Tibial artery (tissue), 4 donors: ENCODE data around the gene TBC1D2B.

Experiments
- DNase-seq, 2 donors: peaks; one replicate each; pipeline ENCODE4 v3.0.0-alpha.2; 2019
- H3K27ac ChIP-seq, 2 donors: fragments of 200-600 bp; sonication (generic) in 1 of 2; 1 replicate in 1 of 2; 2 replicates in 1 of 2; pipeline ENCODE4 v1.5.1; 2018 to 2019; ENCODE audit warnings: mild to moderate bottlenecking in 1 of 2
- H3K27me3 ChIP-seq, 2 donors: fragments of 200-600 bp; sonication (generic) in 1 of 2; one replicate each; pipeline versions ENCODE4 v1.5.1 to v1.6.0; 2016 to 2019
- H3K36me3 ChIP-seq, 3 donors: fragments of 200-600 bp; sonication (generic) in 2 of 3; one replicate each; pipeline ENCODE4 v1.5.1; 2016 to 2019; ENCODE audit warnings: mild to moderate bottlenecking in 2 of 3
- H3K4me1 ChIP-seq, 4 donors: fragments of 200-600 bp; sonication (generic) in 2 of 4; 1 replicate in 3 of 4; 2 replicates in 1 of 4; pipeline ENCODE4 v1.5.1; 2016 to 2019
- H3K4me3 ChIP-seq, 2 donors: fragments of 200-600 bp; sonication (generic) in 1 of 2; 1 replicate in 1 of 2; 2 replicates in 1 of 2; pipeline ENCODE4 v1.5.1; 2018 to 2019; ENCODE audit warnings: mild to moderate bottlenecking in 2 of 2
- H3K9me3 ChIP-seq, 3 donors: fragments of 200-600 bp; sonication (generic) in 1 of 3; one replicate each; pipeline ENCODE4 v1.5.1; 2016 to 2019
- intact Hi-C: fragments of 100-400 bp; cut with DNase I; formaldehyde crosslinking; loops from one replicate; pipeline ENCODE4 v1.15.0; 2023; ENCODE audit warnings: low total_unique reads
- TF ChIP-seq, protein P1 (sequence below), 2 experiments: fragments of 200-600 bp in 1 of 2; fragments of 450-650 bp in 1 of 2; IDR thresholded peaks; one replicate each; pipeline ENCODE4 v1.5.1; 2017 to 2019; ENCODE audit warnings: antibody characterized with exemption in 2 of 2, mild to moderate bottlenecking in 1 of 2, moderate library complexity in 1 of 2

Gene TBC1D2B

DNA sequence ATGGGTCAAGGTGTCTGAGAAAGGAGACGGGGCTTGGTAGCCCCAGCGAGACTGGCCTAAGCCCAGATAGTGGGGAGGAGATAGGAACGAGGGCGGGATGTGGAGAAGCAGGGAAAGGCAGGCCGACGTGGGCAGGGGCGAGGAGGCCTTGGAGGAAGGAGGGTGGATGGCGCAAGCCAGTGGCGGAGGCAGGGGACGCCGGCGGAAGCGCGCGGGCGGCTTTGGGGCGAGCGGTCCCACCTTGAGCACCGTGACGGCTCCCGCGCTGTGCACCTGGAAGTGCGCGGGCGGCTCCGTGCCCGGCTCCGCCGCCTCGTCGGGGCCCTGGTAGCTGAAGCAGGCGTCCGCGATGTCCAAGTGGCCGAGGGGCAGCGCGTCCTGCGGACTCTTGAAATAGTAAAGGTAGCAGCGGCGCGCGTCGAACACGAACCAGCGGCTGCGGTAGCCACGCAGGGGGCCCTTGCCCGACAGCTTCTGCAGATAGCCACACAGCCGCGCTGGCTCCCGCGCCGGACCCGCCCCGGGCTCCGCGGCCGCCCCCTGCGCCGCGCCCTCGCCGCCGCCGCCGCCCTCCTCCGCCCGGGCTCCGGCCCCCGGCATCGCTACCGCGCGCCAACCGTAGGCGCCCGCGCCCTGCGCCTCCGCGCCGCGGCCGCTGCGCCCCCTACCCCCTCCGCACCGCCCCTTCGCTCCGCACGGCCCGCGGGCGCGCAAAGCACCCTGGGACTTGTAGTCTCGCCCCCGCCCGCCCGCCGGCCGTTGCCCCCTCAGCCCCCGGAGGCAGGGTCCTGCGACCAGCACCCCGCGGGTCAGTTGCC, at the start of gene TBC1D2B:
TBC1D2B (minus strand) TSS at position 659 of the 818 bp plus-strand sequence; CDS start at position 600, 59 bp downstream.
- Histone ChIP-seq H3K4me1 (peaks cover 0 to 50% (median 35%) of the 10 kb centered on the region in 4 donors), H3K27me3 (no peaks in the 10 kb centered on the region), H3K9me3 (no peaks in the 10 kb centered on the region), H3K4me3 (peak within 1 kb of the TSS; percentile 67 to 97), H3K36me3 (no peaks in the 10 kb centered on the region), H3K27ac (peak within 1 kb of the TSS; percentile 82 to 95)
- peak; percentile 55 to 83 for DNase-seq
- intact Hi-C loops: loop anchor here (5.0 kb wide), 1 partner anchor 85 kb away; no protein-coding TSS in a partner anchor
- TF ChIP-seq, protein P1, sequence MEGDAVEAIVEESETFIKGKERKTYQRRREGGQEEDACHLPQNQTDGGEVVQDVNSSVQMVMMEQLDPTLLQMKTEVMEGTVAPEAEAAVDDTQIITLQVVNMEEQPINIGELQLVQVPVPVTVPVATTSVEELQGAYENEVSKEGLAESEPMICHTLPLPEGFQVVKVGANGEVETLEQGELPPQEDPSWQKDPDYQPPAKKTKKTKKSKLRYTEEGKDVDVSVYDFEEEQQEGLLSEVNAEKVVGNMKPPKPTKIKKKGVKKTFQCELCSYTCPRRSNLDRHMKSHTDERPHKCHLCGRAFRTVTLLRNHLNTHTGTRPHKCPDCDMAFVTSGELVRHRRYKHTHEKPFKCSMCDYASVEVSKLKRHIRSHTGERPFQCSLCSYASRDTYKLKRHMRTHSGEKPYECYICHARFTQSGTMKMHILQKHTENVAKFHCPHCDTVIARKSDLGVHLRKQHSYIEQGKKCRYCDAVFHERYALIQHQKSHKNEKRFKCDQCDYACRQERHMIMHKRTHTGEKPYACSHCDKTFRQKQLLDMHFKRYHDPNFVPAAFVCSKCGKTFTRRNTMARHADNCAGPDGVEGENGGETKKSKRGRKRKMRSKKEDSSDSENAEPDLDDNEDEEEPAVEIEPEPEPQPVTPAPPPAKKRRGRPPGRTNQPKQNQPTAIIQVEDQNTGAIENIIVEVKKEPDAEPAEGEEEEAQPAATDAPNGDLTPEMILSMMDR (IDR thresholded peaks at IDR 0.05): no peak

DNA sequence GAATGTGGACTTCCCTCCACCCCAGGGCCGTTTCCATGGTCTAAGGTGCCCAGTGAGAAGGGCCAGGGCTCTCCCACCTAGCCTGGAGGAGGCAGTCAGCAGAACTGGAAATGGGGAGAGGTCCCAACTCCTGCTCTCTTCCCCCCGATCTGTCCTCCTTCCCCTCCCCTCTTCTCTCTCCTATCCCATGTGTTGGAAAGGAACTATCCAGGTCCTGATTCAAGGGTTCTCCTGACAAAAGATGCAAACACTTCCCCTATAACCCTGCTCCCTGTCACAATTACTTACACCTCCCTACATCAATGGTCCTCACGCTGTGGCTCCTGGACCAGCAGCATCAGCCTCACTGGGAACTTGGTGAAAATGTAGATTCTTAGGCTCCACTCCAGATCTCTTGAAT, 47.8 kb upstream of the TBC1D2B start:
- Histone ChIP-seq H3K36me3 (no peaks in the 10 kb centered on the region), H3K27me3 (no peaks in the 10 kb centered on the region), H3K4me1 (no peaks in the 10 kb centered on the region), H3K4me3 (no peak overlapping the region), H3K9me3 (no peaks in the 10 kb centered on the region), H3K27ac (no peak overlapping the region)
- intact Hi-C loops: loop anchor here (10.0 kb wide), 1 partner anchor 300 kb away; no protein-coding TSS in a partner anchor
- TF ChIP-seq, protein P1 (IDR thresholded peaks at IDR 0.05): no peak
- no peak for DNase-seq

DNA sequence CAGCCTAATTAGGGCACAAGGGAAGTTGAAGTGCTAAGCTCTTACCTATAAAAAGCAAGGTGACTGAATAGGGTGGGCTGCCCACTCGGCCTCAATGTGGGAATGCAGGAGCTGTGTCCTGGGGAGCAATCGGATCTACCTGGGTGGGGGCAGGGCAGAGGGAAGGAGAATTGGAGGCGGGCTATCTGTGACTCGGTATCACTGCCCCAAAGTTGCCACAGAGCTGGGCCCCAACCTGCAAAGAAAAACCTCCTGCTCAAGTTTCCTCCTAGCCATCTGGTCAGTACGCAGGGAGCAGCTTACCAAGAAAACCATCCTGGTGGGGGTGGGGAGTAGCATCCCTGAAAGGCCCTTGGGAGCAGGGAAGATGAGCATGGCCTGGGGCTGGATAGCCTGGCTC, 43.0 kb upstream of the TBC1D2B start:
- TF ChIP-seq, protein P1 (IDR thresholded peaks at IDR 0.05): no peak
- no peaks in the 10 kb centered on the region for H3K27me3 ChIP-seq
- no peaks in the 10 kb centered on the region for H3K9me3 ChIP-seq
- no peak overlapping the region for H3K4me3 ChIP-seq
- no peaks in the 10 kb centered on the region for H3K4me1 ChIP-seq
- H3K36me3 ChIP-seq: no peaks in the 10 kb centered on the region
- DNase-seq: no peak
- no peak overlapping the region for H3K27ac ChIP-seq
- intact Hi-C loops: loop anchor here (10.0 kb wide), 1 partner anchor 304 kb away; no protein-coding TSS in a partner anchor

DNA sequence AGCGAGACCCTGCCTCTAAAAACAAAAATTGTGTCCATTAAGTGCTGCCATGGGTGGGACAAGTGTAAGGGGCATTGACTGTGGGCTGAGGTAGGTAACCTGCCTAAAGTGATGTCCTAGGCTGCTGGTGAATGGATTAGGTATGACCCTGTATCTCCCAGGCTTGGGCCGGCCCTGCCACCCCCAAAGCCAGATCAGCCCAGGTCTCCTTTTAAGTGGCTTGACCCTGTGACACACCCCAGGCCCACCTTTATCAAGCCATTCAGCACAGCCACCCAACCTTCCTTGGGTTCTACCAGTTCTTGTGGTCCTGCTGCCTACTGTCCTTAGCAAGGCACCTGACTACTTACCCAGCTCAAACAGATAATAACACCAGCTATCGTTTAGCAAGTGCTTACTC, 35.0 kb upstream of the TBC1D2B start:
- Histone ChIP-seq H3K4me3 (no peak overlapping the region), H3K36me3 (no peaks in the 10 kb centered on the region), H3K27me3 (no peaks in the 10 kb centered on the region), H3K4me1 (no peaks in the 10 kb centered on the region), H3K9me3 (no peaks in the 10 kb centered on the region), H3K27ac (no peak overlapping the region)
- intact Hi-C loops: loop anchor here (5.0 kb wide), 2 partner anchors 85 to 130 kb away; no protein-coding TSS in a partner anchor
- TF ChIP-seq, protein P1 (IDR thresholded peaks at IDR 0.05): no peak
- no peak for DNase-seq

DNA sequence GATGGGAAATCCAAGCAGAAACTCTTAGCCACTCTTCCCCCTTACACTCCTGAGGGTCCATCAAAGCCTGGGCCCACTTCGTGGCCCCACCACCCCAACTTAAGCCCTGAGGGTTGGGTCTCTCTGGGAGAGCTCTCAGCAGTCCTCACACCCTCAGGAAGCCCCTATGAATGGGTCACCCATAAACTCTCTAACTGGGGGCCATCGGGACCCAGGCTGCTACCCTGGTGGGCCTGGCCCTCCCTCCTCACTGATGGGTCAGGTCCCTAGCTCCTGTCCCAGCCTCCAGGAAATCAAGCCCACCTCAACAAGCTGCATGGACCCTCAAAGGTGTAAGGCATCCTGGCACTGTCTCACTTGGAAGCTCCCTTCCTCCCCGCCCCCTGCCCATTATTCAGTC, 34.3 kb upstream of the TBC1D2B start:
- intact Hi-C loops: loop anchor here (5.0 kb wide), 2 partner anchors 86 to 131 kb away; no protein-coding TSS in a partner anchor
- H3K9me3 ChIP-seq: no peaks in the 10 kb centered on the region
- TF ChIP-seq, protein P1 (IDR thresholded peaks at IDR 0.05): no peak
- no peak overlapping the region for H3K4me3 ChIP-seq
- H3K4me1 ChIP-seq: no peaks in the 10 kb centered on the region
- no peaks in the 10 kb centered on the region for H3K27me3 ChIP-seq
- H3K27ac ChIP-seq: no peak overlapping the region
- no peaks in the 10 kb centered on the region for H3K36me3 ChIP-seq
- no peak for DNase-seq
